Measurements from ENCODE around the gene GNG2. TPM values are rescaled to one million over a fixed set of nuclear protein-coding genes. Genes with fewer than 3 reads are reported as not detected.

The GNG2 gene
- total and polyA plus RNA-seq, 2 donors from 2014 or later = 4.0 to 35.6 TPM

DNA sequence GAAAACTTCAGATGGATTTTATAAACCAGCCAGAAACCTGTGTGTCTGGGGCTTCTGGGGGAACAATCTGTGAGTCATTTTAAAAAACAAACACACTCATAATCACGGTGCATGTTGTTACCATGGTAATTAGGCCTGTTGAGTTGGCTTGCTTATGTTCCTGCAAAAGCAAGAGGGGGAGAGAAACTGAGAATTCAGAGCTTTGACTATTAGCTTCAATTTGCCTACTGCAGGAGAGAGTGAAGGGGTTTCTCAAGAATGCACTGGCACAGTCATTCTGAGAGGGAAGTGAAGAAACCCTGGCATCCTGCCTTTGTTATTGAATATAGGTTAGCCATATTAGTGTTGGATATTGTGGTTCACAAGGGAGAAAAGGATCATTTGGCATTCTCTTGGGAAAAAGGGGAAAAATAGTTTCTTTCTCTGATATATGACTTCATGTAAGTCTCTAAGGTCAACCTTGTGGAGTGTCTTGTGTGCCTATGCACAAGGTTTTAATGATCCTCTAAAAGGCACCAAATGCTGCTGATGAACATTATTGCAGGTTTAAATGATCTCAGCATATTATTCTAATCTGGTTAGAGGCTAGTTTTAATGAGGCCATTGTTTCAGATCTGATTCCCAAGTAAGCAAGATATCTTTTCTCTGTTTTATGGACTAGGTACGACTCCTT is 12.9 kb downstream of the GNG2 start:
- no peaks in the 10 kb centered on the region for H3K4me1 ChIP-seq (ENCODE audit: control insufficient read depth in 2 of 3, insufficient read depth in 2 of 3, low read depth in 1 of 3, low read length in 3 of 3)
- no peaks in the 10 kb centered on the region for H3K36me3 ChIP-seq (ENCODE audit: control insufficient read depth in 2 of 3, insufficient read depth in 3 of 3, low read length in 3 of 3)
- TF ChIP-seq, protein P1, sequence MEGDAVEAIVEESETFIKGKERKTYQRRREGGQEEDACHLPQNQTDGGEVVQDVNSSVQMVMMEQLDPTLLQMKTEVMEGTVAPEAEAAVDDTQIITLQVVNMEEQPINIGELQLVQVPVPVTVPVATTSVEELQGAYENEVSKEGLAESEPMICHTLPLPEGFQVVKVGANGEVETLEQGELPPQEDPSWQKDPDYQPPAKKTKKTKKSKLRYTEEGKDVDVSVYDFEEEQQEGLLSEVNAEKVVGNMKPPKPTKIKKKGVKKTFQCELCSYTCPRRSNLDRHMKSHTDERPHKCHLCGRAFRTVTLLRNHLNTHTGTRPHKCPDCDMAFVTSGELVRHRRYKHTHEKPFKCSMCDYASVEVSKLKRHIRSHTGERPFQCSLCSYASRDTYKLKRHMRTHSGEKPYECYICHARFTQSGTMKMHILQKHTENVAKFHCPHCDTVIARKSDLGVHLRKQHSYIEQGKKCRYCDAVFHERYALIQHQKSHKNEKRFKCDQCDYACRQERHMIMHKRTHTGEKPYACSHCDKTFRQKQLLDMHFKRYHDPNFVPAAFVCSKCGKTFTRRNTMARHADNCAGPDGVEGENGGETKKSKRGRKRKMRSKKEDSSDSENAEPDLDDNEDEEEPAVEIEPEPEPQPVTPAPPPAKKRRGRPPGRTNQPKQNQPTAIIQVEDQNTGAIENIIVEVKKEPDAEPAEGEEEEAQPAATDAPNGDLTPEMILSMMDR (IDR thresholded peaks at IDR 0.05; ENCODE audit: borderline replicate concordance, extremely low read depth, insufficient read depth) = no peak
- H3K9ac ChIP-seq (ENCODE audit: low read length in 3 of 3) = no peak overlapping the region
- H3K27ac ChIP-seq (ENCODE audit: low read depth in 2 of 2, low read length in 2 of 2) = no peak overlapping the region
- DNase-seq (peak in 1 of 5 donors; percentile 45), FAIRE-seq (no peak)
- H3K4me3 ChIP-seq (ENCODE audit: low read length in 3 of 3) = no peak overlapping the region
- no peaks in the 10 kb centered on the region for H3K27me3 ChIP-seq (ENCODE audit: control insufficient read depth, insufficient read depth, low read length)
- intact Hi-C loops (cut with DNase I) = no loop called here
- no peaks in the 10 kb centered on the region for H3K9me3 ChIP-seq (ENCODE audit: control insufficient read depth in 2 of 3, insufficient read depth in 1 of 3, low read length in 3 of 3)

DNA sequence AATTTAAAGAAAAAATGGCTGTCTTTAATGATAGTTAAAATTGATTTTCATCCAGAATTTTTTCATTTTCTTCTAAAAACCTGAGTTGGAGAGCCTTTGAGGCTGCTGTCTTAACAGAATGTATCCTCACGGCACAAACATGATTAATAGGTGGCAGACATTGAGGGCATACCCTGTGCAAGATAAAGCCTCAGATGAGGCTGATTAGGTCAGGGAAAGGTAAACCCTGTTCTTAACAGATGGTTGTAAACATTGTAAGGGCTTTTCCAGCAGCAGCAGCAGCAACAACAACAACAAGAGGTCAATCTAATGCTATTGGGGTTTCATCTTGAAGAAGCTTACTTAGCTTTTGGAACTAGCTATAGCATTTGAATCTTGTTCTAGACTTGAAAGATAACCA is 17.4 kb downstream of the GNG2 start:
- Histone ChIP-seq H3K36me3 (ENCODE audit: control insufficient read depth in 2 of 3, insufficient read depth in 3 of 3, low read length in 3 of 3) (no peaks in the 10 kb centered on the region), H3K27me3 (ENCODE audit: control insufficient read depth, insufficient read depth, low read length) (no peaks in the 10 kb centered on the region), H3K9me3 (ENCODE audit: control insufficient read depth in 2 of 3, insufficient read depth in 1 of 3, low read length in 3 of 3) (no peaks in the 10 kb centered on the region), H3K9ac (ENCODE audit: low read length in 3 of 3) (no peak overlapping the region), H3K27ac (ENCODE audit: low read depth in 2 of 2, low read length in 2 of 2) (no peak overlapping the region), H3K4me3 (ENCODE audit: low read length in 3 of 3) (no peak overlapping the region), H3K4me1 (ENCODE audit: control insufficient read depth in 2 of 3, insufficient read depth in 2 of 3, low read depth in 1 of 3, low read length in 3 of 3) (no peaks in the 10 kb centered on the region)
- intact Hi-C loops (cut with DNase I) = no loop called here
- DNase-seq (no peak), FAIRE-seq (no peak)
- TF ChIP-seq, protein P1 (IDR thresholded peaks at IDR 0.05; ENCODE audit: borderline replicate concordance, extremely low read depth, insufficient read depth) = no peak

DNA sequence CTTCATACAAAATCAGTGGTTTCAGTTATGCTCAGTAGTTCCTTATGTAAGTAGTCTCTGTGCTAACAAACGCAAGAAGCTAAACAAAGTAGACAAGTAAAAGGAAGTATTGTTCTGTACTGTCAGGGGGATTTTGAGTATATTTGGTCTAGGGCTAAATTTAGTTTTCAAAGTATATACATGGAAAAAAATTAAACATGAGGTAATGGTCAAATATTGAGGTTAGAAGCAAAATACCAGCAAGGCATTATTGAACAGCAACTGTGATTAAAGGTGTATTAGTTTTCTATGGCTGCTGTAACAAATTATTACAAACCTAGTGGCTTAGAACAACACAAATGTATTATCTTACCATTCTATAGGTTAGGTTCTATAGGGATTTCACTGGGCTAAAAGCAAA is 18.8 kb downstream of the GNG2 start:
- Histone ChIP-seq H3K4me1 (ENCODE audit: control insufficient read depth in 2 of 3, insufficient read depth in 2 of 3, low read depth in 1 of 3, low read length in 3 of 3) (no peaks in the 10 kb centered on the region), H3K36me3 (ENCODE audit: control insufficient read depth in 2 of 3, insufficient read depth in 3 of 3, low read length in 3 of 3) (no peaks in the 10 kb centered on the region), H3K9me3 (ENCODE audit: control insufficient read depth in 2 of 3, insufficient read depth in 1 of 3, low read length in 3 of 3) (no peaks in the 10 kb centered on the region), H3K9ac (ENCODE audit: low read length in 3 of 3) (no peak overlapping the region), H3K27ac (ENCODE audit: low read depth in 2 of 2, low read length in 2 of 2) (no peak overlapping the region), H3K4me3 (ENCODE audit: low read length in 3 of 3) (no peak overlapping the region), H3K27me3 (ENCODE audit: control insufficient read depth, insufficient read depth, low read length) (no peaks in the 10 kb centered on the region)
- DNase-seq = no peak
- intact Hi-C loops (cut with DNase I) = no loop called here
- TF ChIP-seq, protein P1 (IDR thresholded peaks at IDR 0.05; ENCODE audit: borderline replicate concordance, extremely low read depth, insufficient read depth) = no peak
- no peak for FAIRE-seq
